Right cardiac atrium (tissue), 5 donors: ENCODE results near the gene PTGIR. TPM values are rescaled to one million over a fixed set of nuclear protein-coding genes. Genes with fewer than 3 reads are reported as not detected.
A peak's percentile ranks its signal among the peaks of the same experiment; 100 is the strongest.

ENCODE experiments used
- ATAC-seq, 2 donors: fragments of 200-7000 bp; cut with Tn5 transposase; one replicate each; pipeline versions ENCODE4 v1.8.0 to v1.9.1; 2020; ENCODE audit warnings: moderate library complexity in 2 of 2, mild to moderate bottlenecking in 1 of 2
- DNase-seq, 3 donors: peaks; one replicate each; pipeline ENCODE4 v3.0.0-alpha.2; 2020
- H3K27ac ChIP-seq: one replicate; pipeline ENCODE4 v1.5.1; 2013; ENCODE audit warnings: mild to moderate bottlenecking, low read length, control low read depth, moderate library complexity
- H3K27me3 ChIP-seq: one replicate; pipeline ENCODE4 v1.6.1; 2013; ENCODE audit not compliant: control insufficient read depth, insufficient read depth
- H3K4me1 ChIP-seq: one replicate; pipeline ENCODE4 v1.6.1; 2013; ENCODE audit warnings: low read length; ENCODE audit not compliant: control insufficient read depth, insufficient read depth
- H3K4me3 ChIP-seq: one replicate; pipeline ENCODE4 v1.5.1; 2013; ENCODE audit warnings: low read length, control low read depth
- H3K9me3 ChIP-seq: one replicate; pipeline ENCODE4 v1.6.1; 2013; ENCODE audit warnings: low read length; ENCODE audit not compliant: control insufficient read depth
- WGBS: extraction: QIAGEN DNeasy Blood & Tissue Kit; methylation state at CpG from one replicate; pipeline ENCODE4 v1.1.7; 2013; 5-methylcytosine and 5-hydroxymethylcytosine counted together
- intact Hi-C, 4 donors: fragments of 100-400 bp; cut with DNase I; formaldehyde crosslinking; loops; one replicate each; pipeline versions ENCODE4 v1.11.0 to v1.14.0; 2022 to 2023
- polyA plus RNA-seq: library from polyadenylated mRNA; stranded (reverse); fragments of 200-250 nt; gene quantifications from one replicate; pipeline ENCODE4 v1.2.3, GENCODE V29; 2013
- total RNA-seq, 4 donors: library from RNA; stranded (reverse); fragmentation: NEBNext Ultra II Directional; extraction: Animal tissue kit (Norgen Biotek cat#: 25700); gene quantifications; one replicate each; pipeline ENCODE4 v1.2.1, GENCODE V29; 2021
- donor health status: healthy with polysubstance abuse.
- donor health status: DM: no; HTN: yes; CAD: no.
- donor health status: DM: no; HTN: no; CAD: no.
- donor health status: DM: no; HTN: yes; CAD: no; lungs with severe emphysema.
- donor health status: DM: yes; HTN: yes; CAD: no.

The PTGIR gene
- total and polyA plus RNA-seq, 5 donors, result 6.7 to 13.5 (median 7.9) TPM

DNA sequence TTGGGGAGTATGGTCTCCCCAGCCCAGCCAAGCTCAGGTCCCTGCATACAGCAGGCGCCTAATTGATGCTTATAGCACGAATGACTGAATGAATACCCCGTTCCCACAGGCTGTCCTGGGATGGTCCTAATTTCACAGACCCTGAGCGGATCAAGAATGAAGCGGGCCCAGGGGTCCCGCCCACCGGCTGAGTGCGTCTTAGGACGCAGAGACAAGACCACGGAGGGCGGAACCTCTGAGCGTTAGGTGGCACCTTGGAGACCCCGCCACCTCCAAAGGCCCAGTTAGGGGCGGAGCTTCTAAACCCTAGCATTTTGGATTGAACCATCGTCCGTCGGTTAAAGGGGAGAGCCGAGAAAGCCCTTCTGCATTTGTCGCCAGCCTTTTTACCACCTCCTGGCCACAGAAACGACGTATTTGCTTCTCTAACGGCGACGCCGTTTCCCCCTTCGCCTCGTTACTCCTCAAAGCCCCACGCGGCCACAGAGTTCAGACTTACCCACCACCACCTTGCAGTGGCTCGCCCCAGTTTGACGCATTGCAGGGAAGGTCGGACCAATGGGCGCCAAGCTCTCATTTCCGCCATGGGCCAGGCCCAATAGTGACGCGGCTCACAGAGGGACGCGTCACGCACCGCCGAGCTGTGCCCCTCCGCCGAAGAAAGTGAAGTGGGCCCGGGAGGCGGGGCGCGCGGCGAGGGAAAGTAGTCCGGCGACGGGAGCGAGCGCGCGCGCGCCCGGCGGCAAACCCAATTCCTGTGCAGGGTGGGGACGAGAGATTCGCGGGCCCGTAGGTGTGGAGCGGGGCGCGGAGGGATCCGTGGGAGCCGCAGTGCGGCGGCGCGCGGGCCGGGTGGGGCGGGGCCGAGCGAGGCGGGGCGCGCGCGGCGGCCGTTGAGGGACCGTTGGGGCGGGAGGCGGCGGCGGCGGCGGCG lies 24.2 kb downstream of the PTGIR start:
- WGBS, result 1% methylated on average over 93 of the region's 93 CpGs
- peak overlapping the region; percentile 98 for H3K27ac ChIP-seq
- DNase-seq (peak; percentile 98 to 100 (median 99)), ATAC-seq (peak; percentile 92)
- H3K4me3 ChIP-seq, result peak overlapping the region; percentile 98
- H3K4me1 ChIP-seq, result peaks cover 9% of the 10 kb centered on the region
- intact Hi-C loops, result no loop called here
- H3K9me3 ChIP-seq, result no peaks in the 10 kb centered on the region
- no peaks in the 10 kb centered on the region for H3K27me3 ChIP-seq

DNA sequence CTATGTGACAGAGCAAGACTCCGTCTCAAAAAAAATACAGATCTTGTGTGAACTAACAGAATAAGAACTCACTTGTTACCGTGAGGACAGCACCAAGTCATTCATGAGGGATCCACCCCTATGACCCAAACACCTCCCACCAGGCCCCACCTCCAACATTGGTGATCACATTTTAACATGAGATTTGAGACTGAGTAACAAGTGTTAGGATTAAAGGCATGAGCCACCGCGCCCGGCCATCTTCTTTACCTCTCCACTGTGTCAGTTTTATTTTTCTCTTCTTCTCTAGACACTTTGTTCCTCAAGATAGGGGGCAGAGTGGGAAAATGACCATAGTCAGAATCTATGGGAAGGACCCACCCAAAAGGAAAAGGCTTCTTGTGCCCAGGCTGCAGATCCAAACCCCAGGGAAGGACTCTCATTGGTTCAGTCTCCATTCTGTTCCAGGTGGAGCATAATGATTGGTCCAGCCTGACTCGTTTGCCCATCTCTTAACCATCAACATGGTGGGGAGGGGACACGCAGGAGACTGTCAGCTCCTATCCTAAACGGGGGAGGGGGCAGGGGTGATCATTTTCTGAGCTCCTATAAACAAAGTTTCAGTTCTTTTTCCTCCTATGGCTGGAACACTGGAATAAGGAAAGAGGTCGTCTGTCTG lies 25.0 kb downstream of the PTGIR start:
- intact Hi-C loops, result no loop called here
- peak overlapping the region; percentile 98 for H3K4me3 ChIP-seq
- H3K9me3 ChIP-seq, result no peaks in the 10 kb centered on the region
- no peak for ATAC-seq
- WGBS, result 69% methylated on average over 9 of the region's 9 CpGs
- no peak for DNase-seq
- no peaks in the 10 kb centered on the region for H3K27me3 ChIP-seq
- H3K27ac ChIP-seq, result peak overlapping the region; percentile 98
- H3K4me1 ChIP-seq, result peaks cover 4% of the 10 kb centered on the region

DNA sequence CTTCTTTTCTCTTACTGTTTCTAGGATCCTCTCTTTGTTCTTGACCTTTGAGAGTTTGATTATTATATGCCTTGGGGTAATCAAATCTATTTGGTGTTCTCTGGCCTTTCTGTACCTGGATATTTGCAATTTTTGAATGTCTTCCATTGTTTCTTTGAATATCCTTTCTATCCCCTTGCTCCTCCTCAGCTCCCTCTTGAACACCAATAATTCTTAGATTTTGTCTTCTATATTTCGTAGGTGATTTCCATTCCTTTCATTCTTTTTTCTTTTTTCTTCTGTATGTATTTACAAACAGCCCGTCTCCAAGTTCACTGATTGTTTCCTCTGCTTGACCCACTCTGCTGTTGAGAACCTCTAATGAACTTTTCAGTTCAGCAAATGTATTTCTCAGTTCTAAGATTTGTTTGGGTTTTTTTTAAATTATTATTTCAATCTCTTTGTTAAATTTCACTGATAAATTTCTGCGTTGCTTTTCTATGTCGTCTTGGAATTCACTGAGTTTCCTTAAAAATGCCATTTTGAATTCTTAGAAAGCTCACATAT lies 26.4 kb downstream of the PTGIR start:
- Histone ChIP-seq H3K9me3 (no peaks in the 10 kb centered on the region), H3K4me1 (peaks cover 4% of the 10 kb centered on the region), H3K27me3 (no peaks in the 10 kb centered on the region), H3K4me3 (no peak overlapping the region), H3K27ac (no peak overlapping the region)
- ATAC-seq, result no peak
- 93% methylated on average over 4 of the region's 4 CpGs for WGBS
- no peak for DNase-seq
- intact Hi-C loops, result no loop called here

DNA sequence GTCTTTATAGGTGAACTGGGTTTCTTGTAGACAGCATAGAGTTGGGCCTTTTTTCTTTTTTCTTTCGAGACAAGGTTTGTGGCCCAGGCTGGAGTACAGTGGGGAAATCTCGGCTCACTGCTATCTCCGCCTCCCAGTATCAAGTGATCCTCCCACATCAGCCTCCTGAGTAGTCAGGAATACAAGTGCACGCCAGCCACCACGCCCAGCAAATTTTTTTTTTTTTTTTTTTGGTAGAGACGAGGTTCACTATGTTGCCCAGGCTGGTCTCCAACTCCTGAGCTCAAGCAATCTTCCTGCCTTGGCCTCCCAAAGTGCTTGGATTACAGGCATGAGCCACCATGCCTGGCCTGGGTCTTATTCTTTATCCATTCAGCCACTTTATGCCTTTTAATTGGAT lies 28.9 kb downstream of the PTGIR start:
- DNase-seq (no peak), ATAC-seq (no peak)
- Histone ChIP-seq H3K4me1 (no peaks in the 10 kb centered on the region), H3K27me3 (no peaks in the 10 kb centered on the region), H3K27ac (no peak overlapping the region), H3K9me3 (no peaks in the 10 kb centered on the region), H3K4me3 (no peak overlapping the region)
- intact Hi-C loops, result no loop called here
- WGBS, result 65% methylated on average over 6 of the region's 6 CpGs

DNA sequence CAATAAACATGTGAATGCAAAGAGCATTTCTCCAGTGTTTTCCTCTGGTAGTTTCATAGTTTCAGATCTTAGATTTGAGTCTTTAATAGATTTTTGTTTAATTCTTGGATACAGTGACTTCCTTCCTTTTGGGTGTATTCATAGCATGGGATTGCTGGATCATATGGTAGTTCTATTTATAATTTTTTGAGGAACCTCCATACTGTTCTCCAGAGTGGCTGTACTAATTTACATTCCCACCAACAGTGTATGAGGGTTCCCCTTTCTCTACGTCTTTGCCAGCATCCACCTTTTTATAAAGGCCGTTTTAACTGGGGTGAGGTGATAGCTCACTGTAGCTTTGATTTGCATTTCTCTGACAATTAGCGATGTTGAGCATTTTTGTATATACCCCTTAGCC lies 33.0 kb downstream of the PTGIR start:
- Histone ChIP-seq H3K4me3 (no peak overlapping the region), H3K27ac (no peak overlapping the region), H3K9me3 (no peaks in the 10 kb centered on the region), H3K4me1 (no peaks in the 10 kb centered on the region), H3K27me3 (no peaks in the 10 kb centered on the region)
- DNase-seq, result no peak
- ATAC-seq, result no peak
- 79% methylated on average over 3 of the region's 3 CpGs for WGBS
- intact Hi-C loops, result no loop called here

DNA sequence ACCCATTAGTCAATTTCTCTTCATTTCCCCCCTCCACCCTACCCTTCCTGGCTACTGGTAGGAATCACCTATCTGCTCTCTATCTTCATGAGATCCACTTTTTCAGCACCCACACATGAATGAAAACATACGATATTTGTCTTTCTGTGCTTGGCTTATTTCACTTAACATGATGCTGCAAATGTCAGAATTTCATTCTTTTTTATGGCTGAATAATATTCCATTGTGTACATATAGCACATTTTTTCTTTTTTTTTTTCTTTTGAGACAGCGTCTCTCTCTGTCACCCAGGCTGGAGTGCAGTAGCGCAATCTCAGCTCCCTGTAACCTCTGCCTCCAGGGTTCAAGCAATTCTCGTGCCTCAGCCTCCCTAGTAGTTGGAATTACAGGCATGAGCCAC lies 33.6 kb downstream of the PTGIR start:
- ATAC-seq, result no peak
- no peak overlapping the region for H3K27ac ChIP-seq
- intact Hi-C loops, result no loop called here
- no peaks in the 10 kb centered on the region for H3K4me1 ChIP-seq
- no peaks in the 10 kb centered on the region for H3K27me3 ChIP-seq
- no peak overlapping the region for H3K4me3 ChIP-seq
- no peaks in the 10 kb centered on the region for H3K9me3 ChIP-seq
- WGBS, result 97% methylated on average over 4 of the region's 4 CpGs
- no peak for DNase-seq

DNA sequence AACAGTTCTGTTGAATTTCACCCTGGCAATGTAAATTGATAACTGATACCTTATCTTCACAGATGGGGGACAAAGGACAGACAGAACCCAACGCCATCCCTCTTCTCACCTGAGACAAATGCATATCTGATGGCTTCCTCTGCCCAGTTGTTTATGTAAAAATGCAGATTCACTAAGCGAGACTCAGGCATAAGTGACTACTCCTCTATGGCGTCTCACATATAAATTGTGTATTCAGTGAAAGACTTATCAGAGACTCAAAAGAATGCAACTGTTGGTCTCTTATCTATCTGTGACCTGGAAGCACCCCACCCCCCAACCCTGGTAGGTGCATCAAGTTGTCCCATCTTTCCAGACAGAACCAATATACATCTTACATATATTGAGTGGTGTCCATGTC lies 37.0 kb downstream of the PTGIR start:
- H3K4me1 ChIP-seq, result no peaks in the 10 kb centered on the region
- ATAC-seq (no peak), DNase-seq (no peak)
- H3K9me3 ChIP-seq, result no peaks in the 10 kb centered on the region
- H3K27me3 ChIP-seq, result no peaks in the 10 kb centered on the region
- no peak overlapping the region for H3K27ac ChIP-seq
- intact Hi-C loops, result no loop called here
- no peak overlapping the region for H3K4me3 ChIP-seq
- WGBS, result 70% methylated on average over 3 of the region's 3 CpGs

DNA sequence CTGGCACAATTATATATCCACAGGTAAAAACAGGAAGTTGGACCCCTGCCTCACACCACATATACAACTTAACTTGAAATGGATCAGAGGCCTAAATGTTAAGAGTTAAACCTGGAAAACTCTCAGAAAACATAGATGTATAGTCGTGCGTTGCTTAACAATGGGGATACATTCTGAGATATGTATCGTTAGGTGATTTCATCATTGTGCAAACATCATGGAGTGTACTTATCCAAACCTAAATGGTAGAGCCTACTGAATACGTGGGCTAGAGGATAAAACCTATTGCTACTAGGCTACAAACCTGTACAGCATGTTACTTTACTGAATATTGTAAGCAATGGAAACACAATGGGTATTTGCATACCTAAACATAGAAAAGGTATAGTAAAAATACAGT lies 38.6 kb downstream of the PTGIR start:
- intact Hi-C loops, result no loop called here
- Histone ChIP-seq H3K4me3 (no peak overlapping the region), H3K27me3 (no peaks in the 10 kb centered on the region), H3K27ac (no peak overlapping the region), H3K4me1 (no peaks in the 10 kb centered on the region), H3K9me3 (no peaks in the 10 kb centered on the region)
- 89% methylated on average over 4 of the region's 4 CpGs for WGBS
- no peak for ATAC-seq
- DNase-seq, result no peak

DNA sequence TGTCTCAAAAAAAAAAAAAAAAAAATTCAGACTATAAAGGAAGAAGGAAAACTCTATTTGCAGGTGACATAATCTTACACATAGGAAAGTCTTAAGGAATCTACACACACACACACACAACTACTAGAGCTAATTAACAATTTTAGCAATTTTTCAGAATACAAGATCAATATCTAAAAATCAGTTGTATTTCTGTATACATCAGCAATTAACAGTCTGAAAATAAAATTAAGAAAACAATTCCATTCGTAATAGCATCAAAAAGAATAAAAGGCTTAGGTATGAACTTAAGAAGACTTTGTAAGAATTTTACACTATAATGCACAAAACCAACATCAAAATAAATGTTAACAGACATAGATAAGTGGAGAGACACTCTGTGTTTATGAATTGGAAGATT lies 39.4 kb downstream of the PTGIR start:
- H3K4me3 ChIP-seq, result no peak overlapping the region
- H3K27me3 ChIP-seq, result no peaks in the 10 kb centered on the region
- H3K27ac ChIP-seq, result no peak overlapping the region
- intact Hi-C loops, result no loop called here
- no peak for ATAC-seq
- no peaks in the 10 kb centered on the region for H3K4me1 ChIP-seq
- DNase-seq, result no peak
- no peaks in the 10 kb centered on the region for H3K9me3 ChIP-seq
- 90% methylated on average over 1 of the region's 1 CpG for whole genome bisulfite sequencing

DNA sequence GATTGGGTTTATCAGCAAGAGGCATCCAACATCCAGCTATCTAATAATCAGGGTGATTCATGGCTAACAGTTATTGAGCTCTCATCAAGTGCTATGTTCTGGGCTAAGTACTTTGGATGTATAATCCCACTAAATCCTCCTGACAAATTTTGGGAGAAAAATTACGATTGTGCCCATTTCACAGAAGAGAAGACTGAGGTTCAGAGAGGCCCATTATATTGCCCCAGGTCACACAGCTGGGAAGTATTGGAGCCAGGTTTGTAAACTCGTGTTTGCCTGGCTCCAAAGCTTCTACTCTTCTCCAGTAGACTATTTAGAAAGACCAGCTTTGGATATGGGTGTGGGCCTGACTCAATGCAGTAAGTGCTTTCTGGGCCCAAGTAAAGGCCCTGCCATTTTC lies 44.6 kb downstream of the PTGIR start:
- intact Hi-C loops, result no loop called here
- Histone ChIP-seq H3K9me3 (no peaks in the 10 kb centered on the region), H3K27me3 (no peaks in the 10 kb centered on the region), H3K27ac (no peak overlapping the region), H3K4me1 (no peaks in the 10 kb centered on the region), H3K4me3 (no peak overlapping the region)
- ATAC-seq (no peak), DNase-seq (no peak)
- WGBS, result 92% methylated on average over 2 of the region's 2 CpGs

DNA sequence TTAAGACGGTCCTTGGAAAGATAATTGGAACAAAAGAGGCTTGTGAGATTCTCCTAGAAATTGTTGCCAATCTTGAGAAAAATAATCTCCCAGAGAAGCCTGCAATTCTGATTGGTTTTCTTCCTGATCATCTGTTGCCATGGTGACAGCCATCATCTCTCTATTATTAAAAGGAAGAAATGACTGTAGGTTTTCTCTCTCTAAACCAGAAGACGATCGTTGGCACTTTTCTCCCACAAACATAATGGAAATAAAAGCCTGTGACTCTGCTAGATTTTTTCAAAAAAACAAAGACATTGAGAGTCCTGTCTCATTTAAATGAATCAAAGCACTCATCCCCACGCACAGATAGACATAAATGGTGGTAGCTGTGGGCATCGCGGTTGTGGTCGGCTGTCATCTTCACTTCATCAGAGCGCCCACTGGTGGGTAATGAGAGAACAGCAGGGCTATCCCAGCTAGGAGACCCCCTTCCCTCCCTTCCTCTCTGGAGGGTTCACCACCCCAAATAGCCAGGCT lies 45.5 kb downstream of the PTGIR start:
- WGBS, result 20% methylated on average over 8 of the region's 8 CpGs
- H3K4me3 ChIP-seq, result no peak overlapping the region
- H3K4me1 ChIP-seq, result no peaks in the 10 kb centered on the region
- intact Hi-C loops, result no loop called here
- ATAC-seq (no peak), DNase-seq (no peak)
- no peak overlapping the region for H3K27ac ChIP-seq
- no peaks in the 10 kb centered on the region for H3K9me3 ChIP-seq
- H3K27me3 ChIP-seq, result no peaks in the 10 kb centered on the region
